A549 (cell line): Measurements from ENCODE around the gene NAA40.

Experiments used
- CHD2 ChIP-seq: fragments of 150-350 bp; IDR thresholded peaks from 2 replicates; pipeline ENCODE4 v1.6.1; 2014; ENCODE audit warnings: low read length; ENCODE audit not compliant: partially characterized antibody
- CTCF ChIP-seq: fragments of >200 bp; sonication (Bioruptor Twin); formaldehyde crosslinking; IDR thresholded peaks from 3 replicates; pipeline ENCODE4 v1.5.1; 2016
- GATA3 ChIP-seq: IDR thresholded peaks from 2 replicates; pipeline ENCODE4 v1.6.1; 2012; ENCODE audit warnings: borderline replicate concordance
- KDM1A ChIP-seq: fragments of 200-600 bp; sonication (generic); IDR thresholded peaks from 2 replicates; pipeline ENCODE4 v1.6.1; 2016; ENCODE audit warnings: low read depth, mild to moderate bottlenecking
- POLR2A ChIP-seq: IDR thresholded peaks from 2 replicates; pipeline ENCODE4 v1.6.1; 2012; ENCODE audit warnings: mild to moderate bottlenecking, low read length
- POLR2AphosphoS2 ChIP-seq: conservative IDR thresholded peaks from 2 replicates; pipeline ENCODE4 v1.6.1; 2012; ENCODE audit warnings: low read length, improper control_type of control experiment, inconsistent platforms
- RAD21 ChIP-seq, 2 experiments: fragments of >200 bp in 1 of 2; sonication (Bioruptor Twin) in 1 of 2; formaldehyde crosslinking in 1 of 2; IDR thresholded peaks in 1 of 2; conservative IDR thresholded peaks in 1 of 2; 2 replicates in 1 of 2; 3 replicates in 1 of 2; pipeline ENCODE4 v1.6.1; 2012 to 2018; ENCODE audit warnings: inconsistent platforms in 1 of 2
- RFX5 ChIP-seq: fragments of 450-650 bp; IDR thresholded peaks from 2 replicates; pipeline ENCODE4 v1.7.1; 2014; ENCODE audit warnings: antibody characterized with exemption, mild to moderate bottlenecking, moderate library complexity
- ZC3H11A ChIP-seq: fragments of 450-650 bp; IDR thresholded peaks from 2 replicates; pipeline ENCODE4 v1.6.1; 2014; ENCODE audit warnings: antibody characterized with exemption, mild to moderate bottlenecking
- TF ChIP-seq, protein P1 (sequence below): fragments of 200-600 bp; sonication (generic); IDR thresholded peaks from 2 replicates; pipeline ENCODE4 v1.6.1; 2016; ENCODE audit warnings: antibody characterized with exemption, mild to moderate bottlenecking, moderate library complexity

DNA sequence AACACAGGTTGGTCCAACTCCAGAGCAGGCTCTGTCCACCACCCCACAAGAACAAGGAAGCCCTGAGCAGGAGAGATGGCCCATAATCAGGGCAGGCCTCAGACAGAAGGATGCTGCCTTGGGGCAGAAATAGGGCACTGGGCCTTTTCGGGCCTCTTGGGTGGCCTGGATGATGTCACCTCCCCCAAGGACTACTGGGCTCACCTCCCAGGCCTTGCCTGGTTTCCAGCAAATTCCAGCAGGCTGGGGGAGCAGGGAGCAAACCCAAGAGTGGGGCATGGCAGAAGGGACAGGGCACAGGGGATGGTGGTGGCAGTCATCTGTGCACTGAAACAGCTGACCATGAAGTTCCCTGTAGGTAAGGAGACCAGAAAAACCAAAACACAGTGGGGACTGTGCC lies 5.3 kb upstream of the NAA40 start:
- TF ChIP-seq KDM1A (no peak), CTCF (no peak), CHD2 (no peak), ZC3H11A (no peak), RAD21 (conservative IDR thresholded peaks at IDR 0.05 in 1 of 2, IDR thresholded peaks at IDR 0.05 in 1 of 2) (no peak), POLR2A (no peak), RFX5 (no peak), GATA3 (no peak), POLR2AphosphoS2 (no peak)
- TF ChIP-seq, protein P1, sequence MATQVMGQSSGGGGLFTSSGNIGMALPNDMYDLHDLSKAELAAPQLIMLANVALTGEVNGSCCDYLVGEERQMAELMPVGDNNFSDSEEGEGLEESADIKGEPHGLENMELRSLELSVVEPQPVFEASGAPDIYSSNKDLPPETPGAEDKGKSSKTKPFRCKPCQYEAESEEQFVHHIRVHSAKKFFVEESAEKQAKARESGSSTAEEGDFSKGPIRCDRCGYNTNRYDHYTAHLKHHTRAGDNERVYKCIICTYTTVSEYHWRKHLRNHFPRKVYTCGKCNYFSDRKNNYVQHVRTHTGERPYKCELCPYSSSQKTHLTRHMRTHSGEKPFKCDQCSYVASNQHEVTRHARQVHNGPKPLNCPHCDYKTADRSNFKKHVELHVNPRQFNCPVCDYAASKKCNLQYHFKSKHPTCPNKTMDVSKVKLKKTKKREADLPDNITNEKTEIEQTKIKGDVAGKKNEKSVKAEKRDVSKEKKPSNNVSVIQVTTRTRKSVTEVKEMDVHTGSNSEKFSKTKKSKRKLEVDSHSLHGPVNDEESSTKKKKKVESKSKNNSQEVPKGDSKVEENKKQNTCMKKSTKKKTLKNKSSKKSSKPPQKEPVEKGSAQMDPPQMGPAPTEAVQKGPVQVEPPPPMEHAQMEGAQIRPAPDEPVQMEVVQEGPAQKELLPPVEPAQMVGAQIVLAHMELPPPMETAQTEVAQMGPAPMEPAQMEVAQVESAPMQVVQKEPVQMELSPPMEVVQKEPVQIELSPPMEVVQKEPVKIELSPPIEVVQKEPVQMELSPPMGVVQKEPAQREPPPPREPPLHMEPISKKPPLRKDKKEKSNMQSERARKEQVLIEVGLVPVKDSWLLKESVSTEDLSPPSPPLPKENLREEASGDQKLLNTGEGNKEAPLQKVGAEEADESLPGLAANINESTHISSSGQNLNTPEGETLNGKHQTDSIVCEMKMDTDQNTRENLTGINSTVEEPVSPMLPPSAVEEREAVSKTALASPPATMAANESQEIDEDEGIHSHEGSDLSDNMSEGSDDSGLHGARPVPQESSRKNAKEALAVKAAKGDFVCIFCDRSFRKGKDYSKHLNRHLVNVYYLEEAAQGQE: no peak
